Stimulated activated CD4-positive, alpha-beta T cell treated with anti-CD3 and anti-CD28 coated beads, Interleukin-4, amount 100 ng/mL, for 1 hour (primary cell): ENCODE results near the gene TMEM178B.
"Not testable (repeated sequence)": the region's sequence is repeated elsewhere in the genome, so short reads cannot be mapped to it uniquely, and the experiment has no call there.

ENCODE experiments used
- DNase-seq: peaks from one replicate; pipeline ENCODE4 v3.0.0-alpha.2; 2020

Gene TMEM178B

DNA sequence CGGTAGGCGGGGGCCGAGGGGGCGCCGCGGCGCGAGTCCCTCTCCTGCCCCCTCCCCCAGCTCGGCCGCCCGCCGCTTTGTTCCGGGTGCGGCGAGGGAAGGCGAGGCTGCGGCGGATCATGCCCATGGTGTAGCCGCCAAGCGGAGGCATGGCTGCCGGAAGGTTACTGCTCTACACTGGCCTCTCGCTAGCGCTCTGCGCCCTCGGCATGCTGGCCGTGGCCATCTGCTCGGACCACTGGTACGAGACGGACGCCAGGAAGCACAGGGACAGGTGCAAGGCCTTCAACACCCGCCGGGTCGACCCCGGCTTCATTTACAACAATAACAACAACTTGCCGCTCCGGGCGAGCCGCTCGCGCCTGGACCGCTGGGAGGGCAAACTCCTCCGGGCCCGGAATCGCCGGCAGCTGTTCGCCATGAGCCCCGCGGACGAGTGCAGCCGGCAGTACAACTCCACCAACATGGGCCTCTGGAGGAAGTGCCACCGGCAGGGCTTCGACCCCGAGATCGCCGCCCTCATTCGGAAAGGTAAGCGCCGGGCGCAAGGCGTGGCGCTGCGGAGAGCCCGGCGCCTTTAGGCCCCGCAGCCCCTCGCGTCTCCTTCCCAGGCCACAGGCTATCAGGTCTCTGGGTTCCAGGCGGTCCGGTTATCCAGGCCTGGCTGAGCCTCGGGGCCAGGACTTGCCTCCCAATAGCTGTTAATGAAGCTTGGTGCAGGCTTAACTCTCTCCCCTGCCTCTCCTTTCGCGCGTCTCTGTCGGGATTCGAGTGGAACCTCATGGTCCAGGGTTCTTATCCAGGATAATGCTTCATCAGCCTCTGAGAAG, 513 bp downstream of the TMEM178B start:
- peak; percentile 17 for DNase-seq

- DNase-seq: no peak
Measured at GRCh38 chr7:141074997-141075396, 1.1 kb downstream of the TMEM178B start.

DNA sequence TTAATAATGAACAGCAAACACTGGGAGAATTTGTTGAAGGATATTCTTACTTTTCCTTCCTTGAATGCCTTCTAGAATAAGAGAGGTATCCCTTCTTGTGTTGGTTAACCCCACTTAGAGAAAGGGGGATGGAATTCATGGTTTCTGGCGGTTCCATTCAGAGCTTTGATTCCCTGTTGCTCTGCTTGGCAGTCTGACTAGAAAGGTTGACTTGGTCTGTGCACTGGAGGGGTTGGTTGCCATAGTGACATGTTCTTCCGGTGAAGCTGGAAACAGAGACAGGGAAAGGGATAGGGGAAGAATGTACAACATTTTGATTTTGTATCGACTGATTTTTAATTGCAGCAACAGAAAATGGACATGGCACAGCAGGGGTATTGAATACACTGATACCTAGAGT, 2.5 kb downstream of the TMEM178B start:
- no peak for DNase-seq

DNA sequence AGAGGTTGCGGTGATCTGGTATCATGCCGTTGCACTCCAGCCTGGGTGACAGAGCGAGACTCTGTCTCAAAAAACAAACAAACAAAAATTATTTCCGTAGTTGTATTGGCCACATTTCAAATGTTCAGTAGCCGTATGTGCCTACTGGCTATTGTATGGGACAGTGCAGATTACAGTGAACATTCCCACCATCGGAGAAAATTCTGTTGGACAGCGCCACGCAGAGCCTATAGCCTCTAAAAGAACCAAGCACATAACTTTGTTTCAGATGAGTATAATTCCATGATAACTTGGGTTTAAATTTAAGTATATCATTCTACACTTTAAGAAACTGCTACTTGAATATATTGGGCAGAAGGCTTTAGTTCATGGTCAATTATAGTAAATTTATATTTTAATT, 5.4 kb downstream of the TMEM178B start:
- no peak for DNase-seq

DNA sequence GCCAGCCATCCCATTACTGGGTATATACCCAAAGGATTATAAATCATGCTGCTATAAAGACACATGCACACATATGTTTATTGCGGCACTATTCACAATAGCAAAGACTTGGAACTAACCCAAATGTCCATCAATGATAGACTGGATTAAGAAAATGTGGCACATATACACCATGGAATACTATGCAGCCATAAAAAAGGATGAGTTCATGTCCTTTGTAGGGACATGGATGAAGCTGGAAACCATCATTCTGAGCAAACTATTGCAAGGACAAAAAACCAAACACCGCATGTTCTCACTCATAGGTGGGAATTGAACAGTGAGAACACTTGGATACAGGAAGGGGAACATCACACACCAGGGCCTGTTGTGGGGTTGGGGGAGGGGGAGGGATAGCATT, 15.6 kb downstream of the TMEM178B start:
- not testable (repeated sequence) for DNase-seq

DNA sequence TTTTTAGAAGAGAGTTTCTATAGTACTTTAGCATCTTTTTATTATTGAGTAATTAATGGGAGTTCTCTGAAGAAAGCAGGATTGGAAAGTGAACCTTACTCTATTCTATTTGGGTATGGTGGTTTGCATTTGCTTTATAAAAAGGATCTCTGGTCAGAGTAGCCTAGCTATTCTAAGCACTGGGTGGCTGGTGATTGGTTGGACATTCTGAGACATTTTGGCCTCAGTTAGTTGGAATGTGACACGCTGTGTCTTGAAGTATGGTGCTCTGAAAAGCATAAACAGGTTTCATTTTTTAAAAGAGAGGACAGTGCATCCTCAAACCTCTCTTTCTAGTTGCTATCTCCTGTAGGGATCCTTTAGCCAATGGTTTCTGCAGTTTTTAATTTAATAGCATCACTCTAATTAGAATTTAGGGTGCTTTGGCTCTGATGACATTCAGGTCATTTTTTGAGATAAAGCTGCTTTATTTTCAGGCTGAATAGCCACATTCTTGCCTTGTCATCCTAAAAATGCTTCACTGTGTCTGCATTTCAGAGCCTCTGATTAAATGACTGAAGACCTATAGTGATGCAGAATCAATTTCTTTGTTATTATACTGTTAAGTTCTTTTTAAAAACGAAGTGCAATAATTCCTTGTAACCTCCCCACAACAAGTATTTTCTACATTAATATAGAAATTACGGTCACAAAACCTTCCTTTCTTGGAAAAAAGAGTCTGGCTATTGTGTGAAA, 20.6 kb downstream of the TMEM178B start:
- DNase-seq: no peak

DNA sequence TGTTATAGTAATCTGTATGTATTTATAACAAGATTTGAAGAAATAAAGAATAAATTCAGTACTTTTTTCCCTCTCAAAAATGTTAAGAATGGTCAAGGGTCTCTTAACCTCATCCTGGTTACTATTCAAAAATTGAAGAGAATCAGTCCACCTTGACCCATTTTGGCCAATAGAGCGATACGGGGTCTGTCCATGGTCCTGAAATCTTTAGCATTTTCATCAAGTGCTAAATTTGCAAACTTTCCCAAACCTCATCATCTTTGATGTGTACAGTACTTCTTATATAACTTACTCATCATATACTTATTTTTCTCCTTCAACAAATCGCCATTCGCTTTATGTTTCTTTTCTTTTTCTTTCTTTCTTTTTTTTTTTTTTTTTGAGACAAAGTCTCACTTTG, 23.6 kb downstream of the TMEM178B start:
- no peak for DNase-seq

GRCh38 chr7:141102436-141102835, 28.6 kb downstream of the TMEM178B start:
- no peak for DNase-seq

- no peak for DNase-seq
Measured at GRCh38 chr7:141103847-141104429, 30.1 kb downstream of the TMEM178B start.

- no peak for DNase-seq
Measured at GRCh38 chr7:141113131-141113530, 39.3 kb downstream of the TMEM178B start.

GRCh38 chr7:141114029-141114664, 40.3 kb downstream of the TMEM178B start:
- no peak for DNase-seq

DNA sequence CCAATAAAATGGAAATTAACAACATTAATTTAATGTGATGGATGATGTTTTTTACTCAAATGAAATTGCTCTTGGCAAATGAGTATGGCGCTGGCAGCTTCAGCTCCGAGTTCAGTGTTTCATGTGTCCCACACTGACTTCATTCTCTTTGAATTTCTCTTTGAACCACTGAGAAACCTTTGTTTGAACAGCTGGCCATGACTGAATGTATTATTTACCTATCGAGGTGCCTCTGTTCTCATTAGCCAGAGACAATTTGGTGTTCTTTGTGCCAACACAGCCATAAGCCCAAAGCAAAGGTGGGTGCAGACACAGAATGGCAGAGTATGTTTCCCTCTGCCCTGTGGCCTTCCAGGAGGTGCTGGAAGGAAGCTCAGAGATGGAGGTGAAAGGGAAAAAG, 42.1 kb downstream of the TMEM178B start:
- DNase-seq: no peak

GRCh38 chr7:141116661-141117060, 42.8 kb downstream of the TMEM178B start:
- not testable (repeated sequence) for DNase-seq

DNA sequence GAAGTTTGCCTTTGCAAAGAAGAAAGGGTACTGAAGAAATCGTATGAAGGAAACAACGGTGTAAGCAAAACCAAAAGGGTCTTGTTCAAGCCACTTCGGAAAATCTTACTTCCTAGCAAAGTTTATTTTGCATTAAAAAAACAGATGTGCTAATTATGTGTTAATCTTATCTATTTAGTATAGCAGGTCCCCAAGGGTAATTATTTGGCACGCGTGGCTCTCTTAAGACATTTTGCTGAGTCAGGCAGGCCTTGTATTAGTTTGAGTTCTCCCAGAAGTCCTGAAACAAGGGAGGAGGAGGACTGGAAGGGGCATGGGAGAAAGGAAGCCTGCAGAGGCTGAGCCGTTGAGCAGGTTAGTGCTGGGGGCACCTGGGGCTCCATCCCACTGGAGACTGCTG, 44.9 kb downstream of the TMEM178B start:
- DNase-seq: no peak

GRCh38 chr7:141119187-141119586, 45.3 kb downstream of the TMEM178B start:
- DNase-seq: no peak

DNA sequence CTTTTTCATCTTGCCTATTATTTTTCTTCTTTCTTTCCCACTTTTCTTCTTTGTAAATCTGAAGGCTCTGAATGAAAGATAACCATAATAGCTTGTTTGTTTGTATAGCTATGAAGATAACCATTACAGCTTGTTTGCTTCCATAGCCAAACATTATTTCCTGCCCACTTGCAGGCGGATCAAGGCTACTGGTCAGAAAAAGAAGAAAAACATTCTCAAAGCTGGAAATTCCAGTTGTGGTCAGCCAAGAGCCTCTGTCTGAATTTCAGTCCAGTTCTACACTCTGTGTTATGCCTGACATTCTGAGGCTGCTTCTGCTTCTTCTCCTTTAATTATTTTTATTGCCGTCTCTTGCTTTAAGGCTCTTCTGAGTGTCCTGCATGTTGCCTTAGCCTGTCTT, 48.9 kb downstream of the TMEM178B start:
- no peak for DNase-seq

DNA sequence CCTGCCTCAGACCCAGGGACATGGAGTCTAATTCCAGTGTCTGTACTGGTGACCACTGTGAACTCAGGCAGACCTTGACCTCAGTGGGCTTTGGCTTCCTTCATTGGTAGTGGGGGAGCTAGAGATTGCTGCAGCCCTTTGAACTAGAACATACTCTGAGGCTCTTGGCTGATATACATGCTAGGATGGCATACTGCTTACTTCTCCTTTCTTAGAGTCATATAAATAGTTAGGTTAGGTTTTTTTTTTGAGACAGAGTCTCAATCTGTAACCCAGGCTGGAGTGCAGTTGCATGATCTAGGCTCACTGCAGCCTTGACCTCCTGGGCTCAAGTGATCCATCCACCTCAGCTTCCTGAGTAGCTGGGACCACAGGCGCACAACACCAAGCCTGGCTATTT, 49.7 kb downstream of the TMEM178B start:
- DNase-seq: no peak

DNA sequence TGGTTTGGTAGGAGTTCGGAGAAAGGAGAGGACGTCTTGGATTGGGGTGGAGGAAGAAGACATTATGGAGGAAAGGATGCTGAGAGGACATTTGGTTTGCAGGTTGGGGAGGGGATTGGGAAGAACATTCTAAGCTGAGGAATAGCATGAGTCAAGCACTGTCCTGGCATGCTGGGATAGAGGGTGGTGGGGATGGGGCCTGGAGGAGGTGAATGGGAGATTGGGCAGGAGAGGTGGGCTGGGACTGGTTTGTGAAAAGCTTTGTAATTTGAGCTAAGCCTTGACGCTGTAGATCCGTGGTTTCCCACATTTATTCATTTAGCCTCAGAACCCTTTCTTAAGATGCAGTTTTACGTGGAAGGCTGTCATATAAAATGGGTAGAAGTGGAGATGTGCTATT, 52.2 kb downstream of the TMEM178B start:
- DNase-seq: no peak

DNA sequence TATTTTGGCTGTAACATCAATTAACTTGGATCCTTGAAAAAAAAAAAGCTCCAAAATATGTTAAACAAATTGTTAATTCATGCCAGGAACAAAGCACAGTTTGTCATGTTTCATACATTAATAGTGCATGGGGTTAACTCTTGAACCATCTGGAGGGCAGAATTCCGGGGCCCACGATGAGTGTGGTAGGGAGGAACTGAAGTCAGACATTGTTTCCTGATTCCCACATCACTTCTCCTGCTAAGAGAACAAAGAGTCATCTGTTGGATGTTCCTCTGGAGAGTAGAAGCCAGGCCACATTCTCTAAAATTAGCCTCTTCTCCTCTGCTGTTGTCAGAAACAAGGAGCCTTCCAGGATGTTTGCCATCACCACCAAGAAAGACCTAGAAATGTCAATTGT, 54.6 kb downstream of the TMEM178B start:
- no peak for DNase-seq

DNA sequence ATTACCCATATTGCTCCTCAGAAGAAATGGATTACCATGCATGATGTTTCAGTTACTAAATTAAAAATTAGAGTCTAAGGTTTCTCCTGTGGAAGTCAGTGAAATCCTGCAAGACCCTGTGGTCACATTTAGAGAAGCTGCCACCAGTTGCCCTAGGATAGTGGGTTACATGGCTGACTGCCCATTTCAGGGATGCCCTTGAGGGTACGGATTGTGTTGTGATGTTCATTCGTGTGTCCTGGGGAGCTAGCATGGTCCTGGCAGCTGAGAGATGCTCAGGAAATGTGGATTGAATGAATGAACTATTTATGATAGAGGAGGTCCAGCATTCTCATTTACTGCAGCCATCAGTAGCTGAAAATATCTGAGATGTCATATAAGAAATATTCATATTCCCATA, 55.1 kb downstream of the TMEM178B start:
- no peak for DNase-seq

- DNase-seq: no peak
Measured at GRCh38 chr7:141132671-141133070, 58.8 kb downstream of the TMEM178B start.

DNA sequence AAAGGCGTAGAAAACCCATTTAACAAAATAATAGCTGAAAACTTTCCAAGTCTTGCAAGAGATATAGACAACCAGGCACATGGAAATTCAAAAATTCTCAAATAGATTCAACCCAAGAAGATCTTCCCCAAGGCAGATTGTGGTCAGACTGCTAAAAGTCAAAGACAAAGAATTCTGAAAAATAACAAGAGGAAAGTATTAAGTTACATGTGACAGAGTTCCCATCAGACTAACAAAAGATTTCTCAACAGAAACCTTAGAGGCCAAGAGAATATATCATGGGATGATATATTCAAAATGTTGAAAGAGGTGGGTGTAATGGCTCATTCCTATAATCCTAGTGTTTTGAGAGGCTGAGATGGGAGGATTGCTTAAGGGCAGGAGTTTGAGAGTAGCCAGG, 59.8 kb downstream of the TMEM178B start:
- DNase-seq: no peak

DNA sequence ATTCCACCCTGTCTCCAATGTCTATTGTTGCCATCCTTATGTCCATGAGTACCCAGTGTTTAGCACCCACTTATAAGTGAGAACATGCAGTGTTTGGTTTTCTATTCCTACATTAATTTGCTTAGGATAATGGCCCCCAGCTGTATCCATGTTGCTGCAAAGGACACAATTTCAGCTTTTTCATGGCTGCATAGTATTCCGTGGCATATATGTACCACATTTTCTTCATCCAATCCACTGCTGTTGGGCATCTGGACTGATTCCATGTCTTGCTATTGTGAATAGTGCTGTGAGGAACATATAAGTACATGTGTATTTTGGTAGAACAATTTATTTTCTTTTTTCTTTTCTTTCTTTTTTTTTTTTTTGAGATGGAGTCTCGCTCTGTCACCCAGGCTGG, 68.2 kb downstream of the TMEM178B start:
- DNase-seq: no peak
